DLD1 (cell line): ENCODE results near the gene CHST3.
"Not testable (repeated sequence)": the region's sequence is repeated elsewhere in the genome, so short reads cannot be mapped to it uniquely, and the experiment has no call there.

Experiments
- in situ Hi-C: cut with HindIII; loops from 2 replicates; pipeline ENCODE4 v1.10.0; 2017; ENCODE audit warnings: low sequenced_read_pairs

Gene CHST3

GRCh38 chr10:71972746-71973695 lies 8.8 kb downstream of the CHST3 start:
- in situ Hi-C loops: no loop called here

- in situ Hi-C loops: no loop called here
These were observed 9.7 kb downstream of the CHST3 start for GRCh38 chr10:71973777-71974488.

GRCh38 chr10:71974489-71975021 lies 10.4 kb downstream of the CHST3 start:
- in situ Hi-C loops: no loop called here

DNA sequence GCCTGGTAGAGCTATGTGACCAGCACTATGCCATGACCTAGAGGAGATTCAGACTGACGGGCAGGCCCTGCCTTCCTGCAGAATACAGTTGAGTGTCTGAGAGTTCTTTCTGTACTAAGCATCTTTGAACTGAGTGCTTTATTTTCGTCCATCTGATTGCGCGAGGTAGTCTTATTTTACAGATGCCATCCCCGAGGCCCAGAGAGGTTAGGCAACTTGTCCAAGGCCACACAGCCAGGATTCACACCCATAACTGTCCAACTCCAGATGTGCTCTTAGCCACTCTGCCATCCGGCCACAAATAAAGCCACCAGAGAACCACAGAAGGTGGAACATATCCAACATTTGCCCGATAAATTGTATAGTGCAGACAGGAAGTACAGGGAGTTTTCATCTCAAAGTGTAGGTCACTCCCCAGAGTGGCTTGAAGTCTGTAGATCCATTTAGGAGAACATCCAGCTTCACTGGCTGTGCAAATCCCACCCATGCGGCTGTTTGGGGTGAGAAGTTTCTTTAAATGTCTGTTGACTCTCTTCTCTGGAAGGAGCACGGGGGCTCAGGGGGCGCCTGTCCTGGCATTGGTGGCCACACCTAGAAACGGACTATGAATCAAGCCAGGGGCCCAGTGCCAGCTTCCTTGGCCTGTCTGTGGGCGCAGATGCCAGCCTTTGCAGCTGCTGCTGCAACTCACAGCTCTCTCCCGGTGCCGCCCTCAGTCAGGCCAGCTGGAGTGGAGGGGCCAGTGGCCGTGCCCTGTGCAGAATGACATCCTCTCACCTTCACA lies 11.1 kb downstream of the CHST3 start:
- in situ Hi-C loops: no loop called here

DNA sequence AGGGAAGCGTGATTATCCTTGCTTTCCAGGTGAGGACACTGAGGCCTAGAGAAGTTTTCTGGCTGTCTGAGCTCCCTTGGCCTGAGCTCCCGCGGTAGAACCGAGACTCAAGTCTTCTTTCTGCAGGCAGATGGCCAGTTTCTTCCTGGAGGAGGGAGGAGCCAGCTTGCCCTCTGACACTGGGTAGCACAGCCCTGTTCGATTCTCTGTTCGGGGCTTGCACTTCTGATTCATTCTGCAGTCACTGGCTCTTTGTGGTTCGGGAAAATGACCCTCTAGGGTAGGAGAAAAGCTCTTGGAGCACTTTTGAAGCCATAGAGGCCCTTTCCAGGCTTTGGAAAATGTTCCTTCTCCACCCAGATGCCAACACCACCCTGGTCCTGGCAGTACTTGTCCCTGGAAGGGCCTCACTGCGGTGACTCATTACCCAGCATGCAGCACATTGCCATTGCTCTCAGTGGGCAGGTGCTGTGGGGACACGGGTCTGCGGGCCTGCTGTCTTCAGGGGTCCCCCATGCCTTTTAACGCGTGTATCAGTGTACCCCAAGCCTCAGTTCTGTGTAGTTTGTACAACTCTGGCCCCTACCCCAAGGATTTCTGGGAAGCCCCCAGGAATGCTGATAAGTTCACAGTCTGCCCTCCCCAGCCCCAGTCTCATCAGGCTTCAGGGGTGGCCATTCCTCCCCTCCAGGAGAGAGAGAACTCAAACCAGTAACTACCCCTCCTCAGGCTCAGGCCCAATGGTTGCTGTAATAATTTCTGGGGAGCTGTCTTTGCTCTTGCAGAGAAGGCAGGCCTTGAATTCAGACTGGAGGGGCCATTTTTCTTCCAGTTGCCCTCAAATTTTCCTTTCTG lies 11.9 kb downstream of the CHST3 start:
- in situ Hi-C loops: no loop called here

DNA sequence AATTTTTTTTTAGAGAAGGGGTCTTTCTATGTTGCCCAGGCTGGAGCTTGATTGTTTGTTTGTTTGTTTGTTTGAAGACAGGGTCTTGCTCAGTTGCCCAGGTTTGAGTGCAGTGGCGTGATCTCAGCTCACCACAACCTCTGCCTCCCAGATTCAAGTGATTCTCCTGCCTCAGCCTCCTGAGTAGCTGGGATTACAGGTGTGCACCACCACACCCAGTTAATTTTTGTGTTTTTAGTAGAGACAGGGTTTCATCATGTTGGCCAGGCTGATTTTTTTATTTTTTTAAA lies 13.4 kb downstream of the CHST3 start:
- in situ Hi-C loops: not testable (repeated sequence)

GRCh38 chr10:71978476-71978875 lies 14.3 kb downstream of the CHST3 start:
- in situ Hi-C loops: no loop called here

DNA sequence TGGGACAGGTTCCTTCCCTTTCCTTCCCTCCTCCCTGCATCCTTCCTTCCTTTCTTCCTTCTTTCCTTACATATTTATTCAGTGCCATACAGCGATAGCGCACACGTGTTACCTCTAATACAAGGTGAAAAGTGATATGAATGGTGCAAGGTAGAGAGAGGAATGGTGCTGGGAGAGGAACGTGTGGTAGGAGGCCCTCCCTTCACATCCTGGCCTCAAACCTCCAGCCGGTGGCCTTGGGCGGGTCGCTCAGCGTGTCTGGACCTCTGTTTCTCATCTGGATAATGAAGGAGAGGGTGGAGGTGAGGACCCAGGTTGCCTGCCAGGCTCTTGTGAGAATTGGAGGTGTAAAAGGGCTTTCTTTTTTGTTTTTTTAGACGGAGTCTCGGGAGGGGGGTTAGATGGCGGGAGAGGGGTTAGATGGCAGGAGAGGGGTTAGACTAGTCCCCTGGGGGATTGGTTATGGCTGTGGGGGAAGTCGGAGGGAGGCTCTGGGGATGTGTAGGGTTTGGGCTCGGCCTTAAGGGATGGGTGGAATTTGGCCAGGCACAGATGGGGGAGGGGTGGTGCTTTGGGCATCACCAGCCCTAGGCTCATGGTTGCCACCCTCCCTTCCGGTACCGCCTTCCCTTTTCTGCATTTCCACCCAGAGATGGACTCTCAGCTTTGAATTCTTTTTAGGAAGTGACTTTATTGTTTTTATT lies 14.9 kb downstream of the CHST3 start:
- in situ Hi-C loops: no loop called here

DNA sequence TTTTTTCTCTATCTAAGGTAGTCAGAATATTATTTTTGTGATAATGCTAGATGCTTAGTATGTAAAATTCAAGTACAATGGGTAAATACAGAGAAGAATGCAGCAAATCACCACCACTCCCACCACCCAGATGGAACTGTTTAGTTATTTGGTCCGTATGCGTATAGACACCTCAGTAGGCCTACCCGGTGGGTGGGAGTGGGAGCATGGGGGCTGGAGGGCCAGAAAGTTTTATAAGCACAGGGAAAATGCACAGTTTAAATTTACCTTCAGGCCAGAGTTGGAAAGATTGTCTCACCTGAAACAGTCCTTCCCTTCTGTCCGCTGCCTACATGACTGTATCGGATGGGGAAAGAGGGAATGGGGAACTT lies 15.5 kb downstream of the CHST3 start:
- in situ Hi-C loops: no loop called here

DNA sequence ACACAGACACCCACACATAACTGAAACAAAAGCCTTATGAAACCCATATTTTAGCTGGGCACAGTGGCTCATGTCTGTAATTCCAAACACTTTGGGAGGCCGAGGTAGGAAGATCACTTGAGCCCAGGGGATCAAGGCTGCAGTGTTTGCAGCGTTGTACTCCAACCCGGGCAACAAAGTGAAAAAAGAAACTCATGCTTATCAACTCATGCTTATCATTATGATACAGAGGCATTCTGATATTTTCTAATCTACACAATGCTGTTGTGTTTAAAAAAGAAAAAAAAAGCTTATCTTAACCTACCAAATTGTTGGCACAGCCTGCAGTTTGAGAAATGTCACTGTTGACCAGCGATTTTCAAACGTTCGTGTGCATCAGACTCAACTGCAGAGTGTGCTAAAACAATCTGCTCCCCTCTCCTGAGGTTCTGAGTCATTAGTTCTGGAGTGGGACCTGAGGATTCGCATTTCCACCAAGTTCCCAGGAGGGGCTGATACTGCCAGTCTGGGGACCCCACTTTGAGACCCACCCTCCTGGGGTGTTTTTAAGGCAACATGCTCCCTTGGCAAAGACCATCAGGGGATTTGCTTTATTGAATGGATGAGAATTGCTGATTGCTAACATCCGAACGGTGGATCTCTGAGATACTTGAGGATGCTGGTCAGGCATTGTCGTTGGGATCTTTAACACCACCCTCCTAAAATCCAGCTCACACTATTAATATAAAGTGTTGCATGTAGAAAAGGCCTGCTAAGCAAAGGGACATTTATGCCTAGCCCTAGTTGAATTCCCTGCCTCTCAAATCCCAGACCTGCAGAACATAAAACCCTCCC lies 16.2 kb downstream of the CHST3 start:
- in situ Hi-C loops: no loop called here

DNA sequence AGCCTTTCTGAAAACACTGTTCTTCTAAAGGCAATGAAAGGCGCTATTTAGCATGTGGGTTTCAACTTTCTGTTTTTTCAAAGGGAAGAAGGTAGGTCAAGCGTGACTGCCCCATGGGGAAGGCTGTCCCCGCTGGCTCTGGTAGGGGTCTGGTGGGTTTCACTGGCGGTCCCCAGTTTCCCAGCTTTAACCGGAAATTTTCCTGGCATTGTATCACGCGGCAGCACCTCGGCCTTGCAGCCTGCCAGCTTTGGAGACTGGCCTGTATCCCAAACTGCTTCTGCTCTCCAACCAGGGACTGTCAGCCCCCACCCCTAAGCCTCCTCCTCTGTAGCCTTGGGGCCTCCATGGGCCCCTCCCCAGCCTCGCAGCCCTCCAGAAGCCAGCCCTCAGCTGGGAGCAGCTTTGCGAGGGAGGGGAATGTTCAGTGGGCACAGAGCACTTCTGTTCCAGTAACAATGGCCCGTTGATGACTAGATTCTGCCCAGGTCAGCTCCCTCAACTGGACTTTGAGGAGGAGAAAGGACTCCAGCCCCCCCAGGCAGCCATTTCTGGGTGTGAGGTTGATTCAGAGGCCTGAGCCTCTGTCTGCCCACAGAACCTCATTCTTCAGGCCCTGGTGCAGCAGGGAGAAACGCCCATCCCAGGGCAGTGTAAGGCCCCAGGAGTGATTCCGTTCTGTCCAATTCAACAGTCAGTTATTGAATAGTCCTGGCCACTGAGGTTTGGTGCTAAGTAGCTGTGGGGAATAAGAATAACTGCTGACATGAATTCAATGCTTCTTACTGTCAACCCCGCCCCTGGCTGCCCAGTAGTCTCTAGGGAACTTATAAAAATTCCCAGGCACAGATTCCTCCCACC lies 17.1 kb downstream of the CHST3 start:
- in situ Hi-C loops: no loop called here

DNA sequence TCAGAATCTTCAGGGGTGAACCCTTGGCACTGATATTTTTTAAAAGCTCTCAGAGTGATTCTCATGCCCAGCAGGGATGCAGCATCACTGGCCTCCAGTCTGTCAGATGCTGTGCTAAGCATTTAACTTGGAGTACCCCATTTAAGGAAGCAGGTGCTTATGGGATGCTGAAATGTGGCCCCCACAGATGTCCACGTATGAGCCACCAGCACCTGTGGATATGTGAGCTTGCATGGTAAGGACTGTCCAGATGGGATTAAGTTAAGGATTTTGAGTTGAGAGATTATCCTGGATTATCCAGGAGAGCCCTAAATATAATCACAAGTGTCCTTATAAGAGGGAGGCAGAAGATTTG lies 17.7 kb downstream of the CHST3 start:
- in situ Hi-C loops: no loop called here

DNA sequence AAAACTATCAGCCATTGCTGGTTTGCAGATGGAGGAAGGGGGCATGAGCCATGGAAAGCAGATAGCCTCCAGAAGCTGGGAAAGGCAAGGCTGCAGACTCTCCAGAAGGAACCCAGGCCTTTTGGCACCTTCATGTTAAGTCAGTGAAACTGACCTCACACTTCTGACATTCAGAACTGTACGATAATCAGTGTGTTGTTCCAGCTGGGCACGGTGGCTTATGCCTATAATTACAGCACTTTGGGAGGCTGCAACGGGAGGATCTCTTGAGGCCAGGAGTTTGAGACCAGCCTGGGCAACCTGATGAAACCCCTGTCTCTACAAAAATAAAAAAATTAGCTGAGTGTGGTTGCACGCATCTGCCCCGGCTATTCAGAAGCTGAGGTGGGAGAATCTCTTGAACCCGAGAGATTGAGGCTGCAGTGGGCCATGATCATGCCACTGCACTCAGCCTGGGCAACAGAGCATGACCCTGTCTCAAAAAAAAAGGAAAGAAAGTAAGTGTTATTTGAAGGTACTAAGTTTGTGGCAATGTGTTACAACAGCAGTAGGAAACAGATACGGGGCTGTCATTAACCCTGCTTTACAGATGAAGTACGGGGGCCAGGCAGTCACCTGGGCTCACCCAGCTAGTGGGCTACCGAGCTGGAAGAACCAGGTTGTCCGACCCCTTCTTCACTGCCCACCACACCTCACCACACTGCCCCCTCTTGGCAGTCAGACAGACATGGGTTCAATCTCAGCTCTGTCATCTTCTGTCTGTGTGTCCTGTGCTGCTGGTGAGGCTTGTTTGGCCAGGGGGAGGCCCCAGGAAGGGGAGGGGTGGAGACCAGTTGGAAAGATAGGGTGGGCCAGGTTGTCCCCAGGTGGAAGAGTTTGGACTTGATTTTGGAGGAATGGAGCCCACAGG lies 18.3 kb downstream of the CHST3 start:
- in situ Hi-C loops: no loop called here

DNA sequence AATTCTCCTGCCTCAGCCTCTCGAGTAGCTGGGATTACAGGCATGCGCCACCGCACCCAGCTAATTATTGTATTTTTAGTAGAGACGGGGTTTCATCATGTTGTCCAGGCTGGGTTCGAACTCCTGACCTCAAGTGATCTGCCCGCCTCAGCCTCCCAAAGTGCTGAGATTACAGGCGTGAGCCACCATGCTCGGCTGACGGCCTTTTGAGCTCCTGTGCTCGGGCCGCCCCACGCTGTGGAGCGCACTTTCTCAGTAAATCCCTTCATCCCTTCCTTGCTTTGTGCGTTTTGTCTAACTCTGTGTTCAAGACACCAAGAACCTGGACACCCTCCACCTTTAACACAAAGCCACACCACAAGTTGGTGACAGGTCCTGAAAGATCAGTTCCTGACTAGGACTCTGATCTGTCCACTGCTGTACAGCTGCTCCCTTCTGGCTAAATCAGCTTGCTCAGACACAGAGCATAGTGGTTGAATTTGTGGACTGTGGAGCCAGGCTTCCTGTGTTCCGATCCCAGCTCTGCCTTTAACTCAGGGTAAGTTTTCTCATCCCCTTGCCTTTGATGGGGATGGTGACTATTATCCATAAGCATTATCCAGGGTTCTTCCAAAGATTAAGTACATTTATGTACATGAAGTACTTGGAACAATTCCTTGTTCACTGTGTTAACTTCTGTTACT lies 20.1 kb downstream of the CHST3 start:
- in situ Hi-C loops: no loop called here

- in situ Hi-C loops: no loop called here
These were observed 20.7 kb downstream of the CHST3 start for GRCh38 chr10:71984809-71985388.
